ENCODE data around the gene NHEJ1. TPM values are rescaled to one million over a fixed set of nuclear protein-coding genes. Genes with fewer than 3 reads are reported as not detected.

NHEJ1 gene
- total and polyA plus RNA-seq, 2 of the 13 experiments (the other 11 are each of a cell fraction or from before 2014, with no cell fraction given) = 30.0 to 30.7 TPM

DNA sequence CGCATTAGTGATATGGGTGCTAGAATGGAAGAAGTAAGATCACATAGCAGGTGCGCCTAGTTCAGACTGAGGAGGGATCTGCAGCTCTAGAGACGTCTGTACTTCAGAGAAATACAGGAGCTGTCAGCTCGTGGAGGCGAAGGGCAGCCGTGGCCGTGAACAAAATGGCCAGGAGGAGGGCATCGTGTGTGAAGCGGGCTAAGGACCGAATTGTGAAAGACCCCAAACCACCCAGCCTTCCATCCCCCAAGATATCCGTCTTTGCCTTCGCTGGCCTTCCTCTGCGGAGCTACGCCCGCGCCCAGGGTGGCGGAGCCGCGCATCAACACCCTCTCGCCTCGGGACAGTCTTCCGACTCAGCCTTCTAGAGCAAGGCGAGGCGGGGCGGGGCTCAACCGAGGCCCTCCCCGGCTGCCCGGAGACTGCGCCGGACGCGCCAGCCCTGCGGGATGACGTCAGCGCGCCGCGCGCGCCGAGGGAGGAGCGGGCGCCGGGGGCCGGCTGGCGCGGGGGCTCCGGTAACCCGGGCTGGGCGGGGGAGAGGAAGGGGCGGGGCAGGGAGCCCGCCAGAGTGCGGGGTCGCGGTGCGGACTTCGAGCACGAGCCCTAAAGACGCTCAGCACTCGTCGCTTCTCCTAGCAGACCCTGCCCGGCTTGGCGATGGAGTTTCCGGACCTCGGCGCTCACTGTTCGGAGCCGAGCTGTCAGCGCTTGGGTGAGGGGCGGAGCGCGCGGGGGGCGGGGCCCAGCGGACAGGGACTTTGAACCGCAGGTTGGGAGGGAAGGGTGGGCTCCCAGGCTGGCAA, 45.9 kb upstream of the NHEJ1 start, which contains the start of gene ZFAND2B (continued):
- TF ChIP-seq PRPF4 (IDR thresholded peaks at IDR 0.05; ENCODE audit: low read depth, low read length, poor library complexity, severe bottlenecking) = no peak
- TF ChIP-seq ZNF224 (CRISPR knock-in tag; IDR thresholded peaks at IDR 0.05) = peak; percentile 67; the same call in 1 of the 2 replicates
- TF ChIP-seq ZNF556 (CRISPR knock-in tag; IDR thresholded peaks at IDR 0.05; ENCODE audit: borderline replicate concordance) = peak; percentile 85; the same call in 1 of the 2 replicates
- TF ChIP-seq, protein P1, sequence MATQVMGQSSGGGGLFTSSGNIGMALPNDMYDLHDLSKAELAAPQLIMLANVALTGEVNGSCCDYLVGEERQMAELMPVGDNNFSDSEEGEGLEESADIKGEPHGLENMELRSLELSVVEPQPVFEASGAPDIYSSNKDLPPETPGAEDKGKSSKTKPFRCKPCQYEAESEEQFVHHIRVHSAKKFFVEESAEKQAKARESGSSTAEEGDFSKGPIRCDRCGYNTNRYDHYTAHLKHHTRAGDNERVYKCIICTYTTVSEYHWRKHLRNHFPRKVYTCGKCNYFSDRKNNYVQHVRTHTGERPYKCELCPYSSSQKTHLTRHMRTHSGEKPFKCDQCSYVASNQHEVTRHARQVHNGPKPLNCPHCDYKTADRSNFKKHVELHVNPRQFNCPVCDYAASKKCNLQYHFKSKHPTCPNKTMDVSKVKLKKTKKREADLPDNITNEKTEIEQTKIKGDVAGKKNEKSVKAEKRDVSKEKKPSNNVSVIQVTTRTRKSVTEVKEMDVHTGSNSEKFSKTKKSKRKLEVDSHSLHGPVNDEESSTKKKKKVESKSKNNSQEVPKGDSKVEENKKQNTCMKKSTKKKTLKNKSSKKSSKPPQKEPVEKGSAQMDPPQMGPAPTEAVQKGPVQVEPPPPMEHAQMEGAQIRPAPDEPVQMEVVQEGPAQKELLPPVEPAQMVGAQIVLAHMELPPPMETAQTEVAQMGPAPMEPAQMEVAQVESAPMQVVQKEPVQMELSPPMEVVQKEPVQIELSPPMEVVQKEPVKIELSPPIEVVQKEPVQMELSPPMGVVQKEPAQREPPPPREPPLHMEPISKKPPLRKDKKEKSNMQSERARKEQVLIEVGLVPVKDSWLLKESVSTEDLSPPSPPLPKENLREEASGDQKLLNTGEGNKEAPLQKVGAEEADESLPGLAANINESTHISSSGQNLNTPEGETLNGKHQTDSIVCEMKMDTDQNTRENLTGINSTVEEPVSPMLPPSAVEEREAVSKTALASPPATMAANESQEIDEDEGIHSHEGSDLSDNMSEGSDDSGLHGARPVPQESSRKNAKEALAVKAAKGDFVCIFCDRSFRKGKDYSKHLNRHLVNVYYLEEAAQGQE (IDR thresholded peaks at IDR 0.05; ENCODE audit: borderline replicate concordance in 1 of 2, low read depth in 1 of 2, low read length in 2 of 2) = peak in 1 of 2 experiments; percentile 36; a peak in 1 of 4 replicates
- TF ChIP-seq SRY (CRISPR knock-in tag; IDR thresholded peaks at IDR 0.05) = 0 out of 2 replicates have a peak, but pooled peaks have one; percentile 10
- no peak for TF ChIP-seq SNRNP70 (IDR thresholded peaks at IDR 0.05; ENCODE audit: low read depth, low read length)
- TF ChIP-seq, protein P2, sequence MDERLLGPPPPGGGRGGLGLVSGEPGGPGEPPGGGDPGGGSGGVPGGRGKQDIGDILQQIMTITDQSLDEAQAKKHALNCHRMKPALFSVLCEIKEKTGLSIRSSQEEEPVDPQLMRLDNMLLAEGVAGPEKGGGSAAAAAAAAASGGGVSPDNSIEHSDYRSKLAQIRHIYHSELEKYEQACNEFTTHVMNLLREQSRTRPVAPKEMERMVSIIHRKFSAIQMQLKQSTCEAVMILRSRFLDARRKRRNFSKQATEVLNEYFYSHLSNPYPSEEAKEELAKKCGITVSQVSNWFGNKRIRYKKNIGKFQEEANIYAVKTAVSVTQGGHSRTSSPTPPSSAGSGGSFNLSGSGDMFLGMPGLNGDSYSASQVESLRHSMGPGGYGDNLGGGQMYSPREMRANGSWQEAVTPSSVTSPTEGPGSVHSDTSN (CRISPR knock-in tag; IDR thresholded peaks at IDR 0.05) = no peak
- 0 out of 2 replicates have a peak, but pooled peaks have one; percentile 73 for TF ChIP-seq RXRA (CRISPR knock-in tag; IDR thresholded peaks at IDR 0.05)
- TF ChIP-seq, protein P3, sequence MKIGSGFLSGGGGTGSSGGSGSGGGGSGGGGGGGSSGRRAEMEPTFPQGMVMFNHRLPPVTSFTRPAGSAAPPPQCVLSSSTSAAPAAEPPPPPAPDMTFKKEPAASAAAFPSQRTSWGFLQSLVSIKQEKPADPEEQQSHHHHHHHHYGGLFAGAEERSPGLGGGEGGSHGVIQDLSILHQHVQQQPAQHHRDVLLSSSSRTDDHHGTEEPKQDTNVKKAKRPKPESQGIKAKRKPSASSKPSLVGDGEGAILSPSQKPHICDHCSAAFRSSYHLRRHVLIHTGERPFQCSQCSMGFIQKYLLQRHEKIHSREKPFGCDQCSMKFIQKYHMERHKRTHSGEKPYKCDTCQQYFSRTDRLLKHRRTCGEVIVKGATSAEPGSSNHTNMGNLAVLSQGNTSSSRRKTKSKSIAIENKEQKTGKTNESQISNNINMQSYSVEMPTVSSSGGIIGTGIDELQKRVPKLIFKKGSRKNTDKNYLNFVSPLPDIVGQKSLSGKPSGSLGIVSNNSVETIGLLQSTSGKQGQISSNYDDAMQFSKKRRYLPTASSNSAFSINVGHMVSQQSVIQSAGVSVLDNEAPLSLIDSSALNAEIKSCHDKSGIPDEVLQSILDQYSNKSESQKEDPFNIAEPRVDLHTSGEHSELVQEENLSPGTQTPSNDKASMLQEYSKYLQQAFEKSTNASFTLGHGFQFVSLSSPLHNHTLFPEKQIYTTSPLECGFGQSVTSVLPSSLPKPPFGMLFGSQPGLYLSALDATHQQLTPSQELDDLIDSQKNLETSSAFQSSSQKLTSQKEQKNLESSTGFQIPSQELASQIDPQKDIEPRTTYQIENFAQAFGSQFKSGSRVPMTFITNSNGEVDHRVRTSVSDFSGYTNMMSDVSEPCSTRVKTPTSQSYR (CRISPR knock-in tag; IDR thresholded peaks at IDR 0.05; ENCODE audit: borderline replicate concordance) = 0 out of 2 replicates have a peak, but pooled peaks have one; percentile 42
- no peak; the same call in 1 of the 2 replicates for TF ChIP-seq GFI1 (CRISPR knock-in tag; IDR thresholded peaks at IDR 0.05; ENCODE audit: borderline replicate concordance)
- no peak for TF ChIP-seq ZNF577 (CRISPR knock-in tag; IDR thresholded peaks at IDR 0.05; ENCODE audit: borderline replicate concordance, low read depth)
- no peak for TF ChIP-seq ZNF282 (IDR thresholded peaks at IDR 0.05; ENCODE audit: partially characterized antibody)
- TF ChIP-seq NR2F2 (IDR thresholded peaks at IDR 0.05; ENCODE audit: borderline replicate concordance, low read depth) = 0 out of 2 replicates have a peak, but pooled peaks have one; percentile 16
- peak; percentile 58; the same call in 1 of the 2 replicates for TF ChIP-seq ZNF747 (CRISPR knock-in tag; IDR thresholded peaks at IDR 0.05; ENCODE audit: borderline replicate concordance)
- TF ChIP-seq TAF1 (CRISPR knock-in tag; IDR thresholded peaks at IDR 0.05) = peak; percentile 95
- TF ChIP-seq, protein P4, sequence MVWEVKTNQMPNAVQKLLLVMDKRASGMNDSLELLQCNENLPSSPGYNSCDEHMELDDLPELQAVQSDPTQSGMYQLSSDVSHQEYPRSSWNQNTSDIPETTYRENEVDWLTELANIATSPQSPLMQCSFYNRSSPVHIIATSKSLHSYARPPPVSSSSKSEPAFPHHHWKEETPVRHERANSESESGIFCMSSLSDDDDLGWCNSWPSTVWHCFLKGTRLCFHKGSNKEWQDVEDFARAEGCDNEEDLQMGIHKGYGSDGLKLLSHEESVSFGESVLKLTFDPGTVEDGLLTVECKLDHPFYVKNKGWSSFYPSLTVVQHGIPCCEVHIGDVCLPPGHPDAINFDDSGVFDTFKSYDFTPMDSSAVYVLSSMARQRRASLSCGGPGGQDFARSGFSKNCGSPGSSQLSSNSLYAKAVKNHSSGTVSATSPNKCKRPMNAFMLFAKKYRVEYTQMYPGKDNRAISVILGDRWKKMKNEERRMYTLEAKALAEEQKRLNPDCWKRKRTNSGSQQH (CRISPR knock-in tag; IDR thresholded peaks at IDR 0.05; ENCODE audit: low read depth) = peak; percentile 75; the same call in 1 of the 2 replicates
- TF ChIP-seq ZBTB7A (CRISPR knock-in tag; IDR thresholded peaks at IDR 0.05) = no peak
- 0 out of 2 replicates have a peak, but pooled peaks have one; percentile 64 for TF ChIP-seq TBP (CRISPR knock-in tag; IDR thresholded peaks at IDR 0.05)

Data from HepG2 (cell line).